HepG2 (cell line): ENCODE measurements around the gene LIPE. TPM values are rescaled to one million over a fixed set of nuclear protein-coding genes. Genes with fewer than 3 reads are reported as not detected.

Source experiments
- ATAC-seq: fragments of 200-7000 bp; cut with Tn5 transposase; 3 replicates; pipeline ENCODE4 v1.9.1; 2020; ENCODE audit warnings: mild to moderate bottlenecking, moderate library complexity
- BruUV-seq: library from RNA; stranded (reverse); fragments of 400-500 nt; replicated peaks from 2 replicates; lab custom pipeline; 2021; lab: Mats Ljungman, UMichigan
- CTCF ChIA-PET: fragments of 300-600 bp; formaldehyde crosslinking; extraction: SDS; loops from one replicate; lab custom pipeline; 2021; ENCODE audit warnings: low total read pairs, inconsistent platforms, low intra/inter-chr PET ratio; lab: Yijun Ruan, JAX
- POLR2A ChIA-PET: fragments of 350-600 bp; sonication (Branson Sonifier 250); formaldehyde crosslinking; loops from one replicate; lab custom pipeline; 2020; ENCODE audit warnings: antibody characterized with exemption, inconsistent platforms; lab: Yijun Ruan, JAX
- DNase-seq: peaks from one replicate; pipeline ENCODE4 v3.0.0-alpha.2; 2015; ENCODE audit warnings: low spot score
- FAIRE-seq: peaks from 3 replicates; lab custom pipeline; 2011; peaks lifted over from hg19 to GRCh38; lab: Jason Lieb, UNC
- H2AFZ ChIP-seq: one replicate; pipeline ENCODE4 v1.6.1; 2011; ENCODE audit warnings: low read length, inconsistent platforms
- H3K27ac ChIP-seq: fragments of 300-600 bp; 3 replicates; pipeline ENCODE4 v1.8.0; 2011; ENCODE audit warnings: mixed run types, mild to moderate bottlenecking, mixed read lengths, low read length, inconsistent platforms; ENCODE audit not compliant: insufficient read depth; ENCODE audit errors: extremely low read length
- H3K27me3 ChIP-seq, 2 experiments: fragments of 200-600 bp in 1 of 2; 2 replicates in 1 of 2; 3 replicates in 1 of 2; pipeline versions ENCODE4 v1.6.0 to v1.8.0; 2011; ENCODE audit warnings: low read length in 2 of 2, mild to moderate bottlenecking in 2 of 2, moderate library complexity in 2 of 2, inconsistent platforms in 1 of 2; ENCODE audit not compliant: insufficient read depth in 2 of 2, control insufficient read depth in 1 of 2
- H3K36me3 ChIP-seq, 2 experiments: fragments of 200-600 bp in 1 of 2; replicated peaks in 1 of 2; 2 replicates in 1 of 2; 3 replicates in 1 of 2; pipeline versions ENCODE4 v1.5.1 to v1.8.0; 2011; ENCODE audit warnings: low read length in 2 of 2, inconsistent platforms in 1 of 2; ENCODE audit not compliant: insufficient read depth in 2 of 2, control insufficient read depth in 1 of 2
- H3K4me1 ChIP-seq: 2 replicates; pipeline ENCODE4 v1.5.1; 2012; ENCODE audit warnings: low read length, inconsistent platforms; ENCODE audit not compliant: insufficient read depth
- H3K4me2 ChIP-seq: 2 replicates; pipeline ENCODE4 v1.6.0; 2011; ENCODE audit warnings: low read depth, low read length, inconsistent platforms
- H3K4me3 ChIP-seq, 3 experiments: fragments of 200-600 bp in 1 of 3; sonication (generic), shearing (Covaris generic) in 1 of 3; replicated peaks in 1 of 3; 2 replicates each; pipeline ENCODE4 v1.5.1; 2011 to 2016; ENCODE audit warnings: low read length in 3 of 3, inconsistent platforms in 2 of 3, low read depth in 2 of 3, mild to moderate bottlenecking in 2 of 3, control low read depth in 1 of 3, mixed read lengths in 1 of 3; ENCODE audit not compliant: insufficient read depth in 1 of 3
- H3K79me2 ChIP-seq: one replicate; pipeline ENCODE4 v1.6.1; 2011; ENCODE audit warnings: low read length, inconsistent platforms; ENCODE audit not compliant: insufficient read depth
- H3K9ac ChIP-seq: 2 replicates; pipeline ENCODE4 v1.6.0; 2011; ENCODE audit warnings: mild to moderate bottlenecking, low read depth, low read length, inconsistent platforms; ENCODE audit not compliant: insufficient read depth
- H3K9me3 ChIP-seq: 2 replicates; pipeline ENCODE4 v1.5.1; 2012; ENCODE audit warnings: mild to moderate bottlenecking, low read length
- H4K20me1 ChIP-seq: 2 replicates; pipeline ENCODE4 v1.6.0; 2011; ENCODE audit warnings: inconsistent platforms, mild to moderate bottlenecking, low read length, moderate library complexity; ENCODE audit not compliant: insufficient read depth
- CREB1 ChIP-seq, 2 experiments: fragments of 450-650 bp in 1 of 2; IDR thresholded peaks; 2 replicates each; pipeline ENCODE4 v1.6.1; 2016 to 2017; ENCODE audit warnings: control low read depth in 1 of 2, mild to moderate bottlenecking in 1 of 2, missing compliant biosample characterization in 1 of 2, missing genetic modification characterization in 1 of 2
- ZNF382 ChIP-seq: sonication (generic); formaldehyde crosslinking; IDR thresholded peaks from 2 replicates; pipeline ENCODE4 v1.5.0; 2020; ENCODE audit warnings: missing genetic modification reagents, mild to moderate bottlenecking, borderline replicate concordance
- ZNF530 ChIP-seq: sonication (generic); formaldehyde crosslinking; IDR thresholded peaks from 2 replicates; pipeline ENCODE4 v1.5.0; 2020; ENCODE audit warnings: low read depth, mild to moderate bottlenecking, missing genetic modification reagents
- ZNF629 ChIP-seq: sonication (generic); formaldehyde crosslinking; conservative IDR thresholded peaks from 2 replicates; pipeline ENCODE4 v1.5.0; 2020; ENCODE audit warnings: missing genetic modification reagents
- WGBS: methylation state at CpG from one replicate; pipeline ENCODE4 v1.1.6; 2017; ENCODE audit warnings: low lambda C conversion rate; 5-methylcytosine and 5-hydroxymethylcytosine counted together
- in situ Hi-C: cut with HindIII; loops from 2 replicates; pipeline ENCODE4 v1.10.0; 2017; ENCODE audit warnings: low pct_unique_long_range_greater_than_20kb; ENCODE audit not compliant: extremely low pct_ligation_motif_present
- intact Hi-C: fragments of 100-400 bp; cut with micrococcal nuclease; formaldehyde crosslinking; loops from one replicate; pipeline ENCODE4 v1.10.0; 2022; ENCODE audit not compliant: unreplicated experiment
- polyA plus RNA-seq, 8 experiments: library from polyadenylated mRNA; depleted of rRNA in 3 of 8; stranded (reverse) in 7 of 8; unstranded in 1 of 8; fragments of >200 nt; fragmentation: Illumina TruSeq in 4 of 8; extraction: Trizol in 4 of 8; gene quantifications; 2 replicates each; pipeline versions ENCODE4 v1.2.1 to v1.2.3, GENCODE V29; 2011 to 2016; ENCODE audit warnings: low read depth in 4 of 8, missing spikeins in 1 of 8, mixed read lengths in 1 of 8; ENCODE audit not compliant: insufficient read depth in 1 of 8
- total RNA-seq, 5 experiments: library from RNA; depleted of rRNA; stranded (reverse); fragments of >200 nt; fragmentation: Illumina TruSeq; extraction: Trizol; gene quantifications; 2 replicates each; pipeline ENCODE4 v1.2.3, GENCODE V29; 2016; ENCODE audit warnings: low read depth in 1 of 5

The LIPE gene
- total and polyA plus RNA-seq, 2 of the 13 experiments (the other 11 are each of a cell fraction or from before 2014, with no cell fraction given): not detected

DNA sequence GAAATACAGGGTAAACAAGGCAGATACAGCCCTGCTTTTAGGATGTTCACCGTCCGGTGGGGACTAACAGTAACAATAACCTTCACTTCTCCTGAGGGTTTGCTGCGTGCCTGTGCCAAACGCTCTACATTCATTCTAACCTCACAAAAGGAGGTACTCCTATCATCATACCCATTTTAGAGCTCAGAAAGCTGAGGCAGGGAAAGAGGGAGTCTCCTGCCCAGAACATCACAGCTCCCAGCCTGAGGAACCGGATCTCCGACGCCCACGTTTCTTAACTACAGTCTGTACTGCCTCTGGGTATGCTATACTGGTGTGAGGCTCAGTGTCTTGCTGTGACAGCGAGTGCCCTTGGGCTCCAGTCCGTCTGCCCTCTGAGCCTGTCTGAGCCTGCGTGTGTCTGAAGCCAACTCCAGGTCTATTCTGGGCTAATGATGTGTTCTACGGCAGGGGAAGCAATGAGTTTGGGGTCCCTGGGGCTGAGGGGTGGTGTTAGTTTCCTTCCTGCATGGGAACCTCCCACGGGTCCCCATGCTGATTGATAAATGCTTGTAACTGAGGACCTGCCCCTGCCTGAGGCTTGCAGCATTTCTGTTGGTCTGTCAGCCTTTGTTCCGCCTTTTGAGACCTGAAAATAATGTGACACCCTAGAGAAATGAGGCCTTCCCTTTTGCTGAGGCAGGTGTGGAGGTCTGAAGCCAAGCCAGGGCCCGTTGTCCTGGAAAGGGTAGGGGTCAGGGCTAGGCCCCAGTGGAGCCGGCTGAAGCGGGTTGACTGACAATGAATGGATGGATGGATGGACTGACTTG, 4.9 kb downstream of the LIPE start:
- ATAC-seq (no peak), FAIRE-seq (no peak), DNase-seq (no peak)
- no peak overlapping the region for H3K27ac ChIP-seq
- no peaks in the 10 kb centered on the region for H4K20me1 ChIP-seq
- in situ Hi-C loops (no loop called here), intact Hi-C loops (no loop called here)
- peaks cover 67% of the 10 kb centered on the region for H3K4me1 ChIP-seq
- H3K9ac ChIP-seq: no peak overlapping the region
- ChIA-PET POLR2A (interaction anchor here (0.9 kb wide), 1 partner anchor 11 kb away, joined by 6 read pairs; no protein-coding TSS in a partner anchor), CTCF (interaction anchor here (3.4 kb wide), 1 partner anchor 12 kb away, joined by 25 read pairs; no protein-coding TSS in a partner anchor)
- H3K27me3 ChIP-seq: peaks cover 4 to 36% of the 10 kb centered on the region in 2 experiments
- peak; percentile 82 for TF ChIP-seq ZNF629 (CRISPR knock-in tag)
- TF ChIP-seq ZNF530: no peak
- H3K36me3 ChIP-seq: no peaks in the 10 kb centered on the region
- H3K4me2 ChIP-seq: peak overlapping the region; percentile 45; the same call in 1 of the 2 replicates
- BruUV-seq: no TSS peak
- H3K79me2 ChIP-seq: no peaks in the 10 kb centered on the region
- 28% methylated on average over 13 of the region's 17 CpGs for WGBS
- H2AFZ ChIP-seq: no peak overlapping the region
- H3K9me3 ChIP-seq: no peaks in the 10 kb centered on the region
- H3K4me3 ChIP-seq: no peak overlapping the region

GRCh38 chr19:42421591-42422031, 5.6 kb downstream of the LIPE start:
- WGBS: 38% methylated on average over 9 of the region's 9 CpGs
- Histone ChIP-seq H3K4me2 (no peak overlapping the region), H3K9me3 (no peaks in the 10 kb centered on the region), H3K27me3 (peaks cover 4 to 31% of the 10 kb centered on the region in 2 experiments), H3K27ac (no peak overlapping the region), H3K36me3 (no peaks in the 10 kb centered on the region), H2AFZ (no peak overlapping the region), H3K79me2 (no peaks in the 10 kb centered on the region), H3K4me1 (peaks cover 60% of the 10 kb centered on the region), H4K20me1 (no peaks in the 10 kb centered on the region), H3K4me3 (no peak overlapping the region), H3K9ac (no peak overlapping the region)
- TF ChIP-seq CREB1 (IDR thresholded peaks at IDR 0.05) (peak; percentile 18; the same call in 1 of the 2 replicates), CREB1 (CRISPR knock-in tag; IDR thresholded peaks at IDR 0.05) (no peak), ZNF382 (CRISPR knock-in tag) (no peak)
- ATAC-seq (no peak), FAIRE-seq (no peak), DNase-seq (no peak)
- no TSS peak for BruUV-seq
- in situ Hi-C loops (no loop called here), intact Hi-C loops (no loop called here)
- CTCF ChIA-PET: interaction anchor here (2.3 kb wide), 1 partner anchor 107 kb away, joined by 13 read pairs; the partner anchor contains the start of gene CEACAM1
- POLR2A ChIA-PET: interaction anchor here (2.6 kb wide), 1 partner anchor 12 kb away, joined by 13 read pairs; no protein-coding TSS in a partner anchor
